Natural killer cell (primary cell): Measurements from ENCODE around the gene AQP9. TPM values are rescaled to one million over a fixed set of nuclear protein-coding genes. Genes with fewer than 3 reads are reported as not detected.

Experiments used
- ATAC-seq, 3 donors: fragments of 150-1000 bp in 2 of 3; fragments of 200-7000 bp in 1 of 3; cut with Tn5 transposase; 1 replicate in 1 of 3; 2 replicates in 2 of 3; pipeline ENCODE4 v1.10.0; 2021; ENCODE audit warnings: mild to moderate bottlenecking in 2 of 3, moderate library complexity in 2 of 3
- DNase-seq, 2 donors: peaks; one replicate each; pipeline versions ENCODE4 v3.0.0 to v3.0.0-alpha.2; 2013 to 2021; ENCODE audit warnings: mixed read lengths in 1 of 2
- H3K27ac ChIP-seq: one replicate; pipeline ENCODE4 v1.5.1; 2013; ENCODE audit warnings: mild to moderate bottlenecking, low read length
- H3K27me3 ChIP-seq: one replicate; pipeline ENCODE4 v1.6.1; 2013; ENCODE audit warnings: low read length; ENCODE audit not compliant: control insufficient read depth, insufficient read depth
- H3K36me3 ChIP-seq: one replicate; pipeline ENCODE4 v1.6.1; 2013; ENCODE audit warnings: low read length; ENCODE audit not compliant: control insufficient read depth, insufficient read depth
- H3K4me1 ChIP-seq: one replicate; pipeline ENCODE4 v1.6.1; 2013; ENCODE audit warnings: low read length; ENCODE audit not compliant: control insufficient read depth, insufficient read depth
- H3K4me3 ChIP-seq: one replicate; pipeline ENCODE4 v1.5.1; 2013; ENCODE audit warnings: low read length
- H3K9me3 ChIP-seq: one replicate; pipeline ENCODE4 v1.6.1; 2013; ENCODE audit warnings: low read length; ENCODE audit not compliant: control insufficient read depth, insufficient read depth
- H3K27ac Mint-ChIP-seq, 2 donors: one replicate each; pipeline ENCODE4 v1.8.0; 2022; ENCODE audit warnings: mild to moderate bottlenecking in 2 of 2, mixed read lengths in 2 of 2, moderate library complexity in 1 of 2
- H3K27me3 Mint-ChIP-seq, 2 donors: one replicate each; pipeline ENCODE4 v1.8.0; 2022; ENCODE audit warnings: low read depth in 2 of 2, mixed read lengths in 2 of 2
- H3K36me3 Mint-ChIP-seq: one replicate; pipeline ENCODE4 v1.8.0; 2022; ENCODE audit warnings: mixed read lengths
- H3K4me1 Mint-ChIP-seq, 2 donors: one replicate each; pipeline ENCODE4 v1.8.0; 2022; ENCODE audit warnings: mixed read lengths in 2 of 2
- H3K4me3 Mint-ChIP-seq: one replicate; pipeline ENCODE4 v1.8.0; 2022; ENCODE audit warnings: mild to moderate bottlenecking, moderate library complexity, mixed read lengths
- H3K9me3 Mint-ChIP-seq, 2 donors: one replicate each; pipeline ENCODE4 v1.8.0; 2022; ENCODE audit warnings: mixed read lengths in 2 of 2
- WGBS: methylation state at CpG from one replicate; pipeline ENCODE4 v1.1.7; 2013; ENCODE audit warnings: missing lambda C conversion rate; ENCODE audit not compliant: insufficient coverage; 5-methylcytosine and 5-hydroxymethylcytosine counted together
- intact Hi-C: fragments of 100-400 bp; cut with micrococcal nuclease; formaldehyde crosslinking; loops from one replicate; pipeline ENCODE4 v1.14.2; 2022
- total RNA-seq, 4 donors: library from RNA; stranded (reverse); fragments of 120-200 nt in 1 of 4; gene quantifications; one replicate each; pipeline versions ENCODE4 v1.2.3 to v1.2.4, GENCODE V29; 2013 to 2022
- TF ChIP-seq, protein P1 (sequence below): fragments of 200-600 bp; IDR thresholded peaks from one replicate; pipeline ENCODE4 v1.8.0; 2022; ENCODE audit warnings: antibody characterized with exemption

The AQP9 gene
- total RNA-seq, 3 donors from 2014 or later (not counting 1 experiment from before 2014, with no cell fraction given): 2.4 to 19.7 (median 2.8) TPM

GRCh38 chr15:58103482-58103881 lies 34.7 kb upstream of the AQP9 start:
- H3K9me3 ChIP-seq: no peaks in the 10 kb centered on the region
- no peaks in the 10 kb centered on the region for H3K4me1 Mint-ChIP-seq
- ATAC-seq (no peak), DNase-seq (no peak)
- no peak overlapping the region for H3K4me3 Mint-ChIP-seq
- H3K27me3 ChIP-seq: peaks cover 12% of the 10 kb centered on the region
- no peaks in the 10 kb centered on the region for H3K4me1 ChIP-seq
- no peaks in the 10 kb centered on the region for H3K36me3 Mint-ChIP-seq
- H3K27ac Mint-ChIP-seq: no peak overlapping the region
- H3K9me3 Mint-ChIP-seq: no peaks in the 10 kb centered on the region
- TF ChIP-seq, protein P1, sequence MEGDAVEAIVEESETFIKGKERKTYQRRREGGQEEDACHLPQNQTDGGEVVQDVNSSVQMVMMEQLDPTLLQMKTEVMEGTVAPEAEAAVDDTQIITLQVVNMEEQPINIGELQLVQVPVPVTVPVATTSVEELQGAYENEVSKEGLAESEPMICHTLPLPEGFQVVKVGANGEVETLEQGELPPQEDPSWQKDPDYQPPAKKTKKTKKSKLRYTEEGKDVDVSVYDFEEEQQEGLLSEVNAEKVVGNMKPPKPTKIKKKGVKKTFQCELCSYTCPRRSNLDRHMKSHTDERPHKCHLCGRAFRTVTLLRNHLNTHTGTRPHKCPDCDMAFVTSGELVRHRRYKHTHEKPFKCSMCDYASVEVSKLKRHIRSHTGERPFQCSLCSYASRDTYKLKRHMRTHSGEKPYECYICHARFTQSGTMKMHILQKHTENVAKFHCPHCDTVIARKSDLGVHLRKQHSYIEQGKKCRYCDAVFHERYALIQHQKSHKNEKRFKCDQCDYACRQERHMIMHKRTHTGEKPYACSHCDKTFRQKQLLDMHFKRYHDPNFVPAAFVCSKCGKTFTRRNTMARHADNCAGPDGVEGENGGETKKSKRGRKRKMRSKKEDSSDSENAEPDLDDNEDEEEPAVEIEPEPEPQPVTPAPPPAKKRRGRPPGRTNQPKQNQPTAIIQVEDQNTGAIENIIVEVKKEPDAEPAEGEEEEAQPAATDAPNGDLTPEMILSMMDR: no peak
- no peaks in the 10 kb centered on the region for H3K36me3 ChIP-seq
- H3K4me3 ChIP-seq: no peak overlapping the region
- peaks cover 36 to 64% of the 10 kb centered on the region in 2 donors for H3K27me3 Mint-ChIP-seq
- H3K27ac ChIP-seq: no peak overlapping the region
- intact Hi-C loops: no loop called here

- H3K27me3 ChIP-seq: peaks cover 3% of the 10 kb centered on the region
- DNase-seq: no peak
- no peak overlapping the region for H3K4me3 ChIP-seq
- 83% methylated on average over 2 of the region's 2 CpGs for whole genome bisulfite sequencing
- no peak overlapping the region for H3K27ac ChIP-seq
- intact Hi-C loops: no loop called here
- Mint-ChIP-seq H3K36me3 (no peaks in the 10 kb centered on the region), H3K27me3 (peaks cover 27 to 41% of the 10 kb centered on the region in 2 donors), H3K9me3 (no peaks in the 10 kb centered on the region), H3K4me1 (no peaks in the 10 kb centered on the region), H3K27ac (no peak overlapping the region), H3K4me3 (no peak overlapping the region)
- TF ChIP-seq, protein P1: no peak
- ATAC-seq: no peak
- H3K4me1 ChIP-seq: no peaks in the 10 kb centered on the region
- H3K36me3 ChIP-seq: no peaks in the 10 kb centered on the region
- no peaks in the 10 kb centered on the region for H3K9me3 ChIP-seq
Observed at GRCh38 chr15:58108117-58108516, 30.1 kb upstream of the AQP9 start.

GRCh38 chr15:58109419-58109818 lies 28.8 kb upstream of the AQP9 start:
- Histone ChIP-seq H3K27me3 (no peaks in the 10 kb centered on the region), H3K36me3 (no peaks in the 10 kb centered on the region), H3K27ac (no peak overlapping the region), H3K9me3 (no peaks in the 10 kb centered on the region), H3K4me3 (no peak overlapping the region), H3K4me1 (no peaks in the 10 kb centered on the region)
- intact Hi-C loops: no loop called here
- Mint-ChIP-seq H3K36me3 (no peaks in the 10 kb centered on the region), H3K9me3 (no peaks in the 10 kb centered on the region), H3K27me3 (peaks cover 24 to 32% of the 10 kb centered on the region in 2 donors), H3K4me3 (no peak overlapping the region), H3K27ac (no peak overlapping the region), H3K4me1 (no peaks in the 10 kb centered on the region)
- ATAC-seq (no peak), DNase-seq (no peak)
- 82% methylated on average over 3 of the region's 3 CpGs for WGBS
- TF ChIP-seq, protein P1: no peak

DNA sequence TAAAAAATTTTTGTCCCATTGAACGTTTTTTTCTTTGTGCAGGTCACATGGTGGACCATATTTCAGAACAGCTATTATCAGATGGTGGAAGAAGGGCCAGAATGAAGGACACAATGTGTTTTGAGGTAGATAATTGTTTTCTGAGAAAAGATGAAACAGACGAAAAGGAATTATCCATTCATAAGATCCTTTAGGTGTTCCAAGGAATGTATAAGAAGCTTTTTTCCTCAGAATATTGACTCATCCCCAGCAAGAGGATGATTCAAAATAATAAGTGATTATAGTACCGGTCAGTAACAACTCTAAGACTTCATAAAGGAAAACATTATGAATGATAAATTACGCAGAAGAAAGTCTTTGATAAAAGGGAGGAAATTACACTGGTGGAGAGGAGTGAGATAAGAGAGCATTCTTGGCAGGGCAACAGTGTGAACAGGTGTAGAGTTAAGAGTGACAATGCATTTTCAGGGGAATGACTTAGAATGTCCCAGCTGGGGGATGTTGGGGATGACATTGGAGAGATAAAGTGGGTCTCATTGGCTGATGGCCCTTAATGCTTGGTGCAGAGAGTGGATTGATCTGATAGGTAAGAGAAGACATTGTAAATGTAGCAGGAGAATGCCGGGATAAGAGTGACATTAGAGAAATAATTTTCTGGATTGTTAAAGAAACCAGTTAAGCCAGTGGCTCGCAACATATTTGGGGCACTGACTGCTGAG lies 27.0 kb upstream of the AQP9 start:
- no peaks in the 10 kb centered on the region for H3K4me1 Mint-ChIP-seq
- TF ChIP-seq, protein P1: no peak
- H3K4me1 ChIP-seq: no peaks in the 10 kb centered on the region
- no peak overlapping the region for H3K27ac ChIP-seq
- intact Hi-C loops: no loop called here
- peaks cover 29 to 41% of the 10 kb centered on the region in 2 donors for H3K27me3 Mint-ChIP-seq
- no peaks in the 10 kb centered on the region for H3K9me3 Mint-ChIP-seq
- no peaks in the 10 kb centered on the region for H3K9me3 ChIP-seq
- H3K27me3 ChIP-seq: no peaks in the 10 kb centered on the region
- no peaks in the 10 kb centered on the region for H3K36me3 Mint-ChIP-seq
- no peak for DNase-seq
- H3K36me3 ChIP-seq: no peaks in the 10 kb centered on the region
- no peak overlapping the region for H3K4me3 ChIP-seq
- WGBS: 84% methylated on average over 4 of the region's 6 CpGs
- H3K4me3 Mint-ChIP-seq: no peak overlapping the region
- no peak for ATAC-seq
- H3K27ac Mint-ChIP-seq: no peak overlapping the region
